GM13977 (cell line): Measurements from ENCODE around the gene XPR1.

Experiments
- DNase-seq: peaks from one replicate; pipeline ENCODE4 v3.0.0; 2012; ENCODE audit warnings: low spot score
- CTCF ChIP-seq: IDR thresholded peaks from 2 replicates; pipeline ENCODE4 v1.5.1; 2012; ENCODE audit warnings: mild to moderate bottlenecking, control low read depth; ENCODE audit not compliant: insufficient read depth; ENCODE audit errors: extremely low read depth, missing control alignments
- in situ Hi-C: fragments of 300-500 bp; cut with MboI; formaldehyde crosslinking; loops from one replicate; pipeline ENCODE4 v1.12.0; 2022; ENCODE audit warnings: low sequenced_read_pairs, low pct_unique_long_range_greater_than_20kb, mixed read lengths, inconsistent platforms; ENCODE audit not compliant: unreplicated experiment

Gene XPR1

GRCh38 chr1:180884588-180885300 is 252.9 kb downstream of the XPR1 start:
- in situ Hi-C loops: loop anchor here (5.0 kb wide), 1 partner anchor 283 kb away; no protein-coding TSS in a partner anchor
- DNase-seq: no peak
- TF ChIP-seq CTCF: no peak

DNA sequence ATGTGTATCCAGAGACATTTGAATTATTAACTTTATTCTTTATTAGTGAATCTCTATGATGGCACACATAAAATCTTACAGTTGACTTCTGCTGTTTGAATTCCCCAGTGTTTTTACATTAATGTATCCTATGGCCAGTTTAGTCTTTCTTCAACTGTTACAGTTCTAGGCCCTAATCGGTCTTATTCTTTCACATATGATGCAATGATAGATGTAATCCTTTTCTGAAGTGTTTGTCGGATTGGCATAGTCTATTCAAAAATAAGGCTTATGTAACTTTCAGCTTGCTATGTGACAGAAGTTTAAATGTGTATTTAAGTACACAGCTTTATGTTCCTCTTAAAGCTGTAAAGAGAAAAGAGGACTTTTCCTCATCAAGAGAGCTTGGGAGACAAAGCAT is 254.5 kb downstream of the XPR1 start:
- TF ChIP-seq CTCF: no peak
- no peak for DNase-seq
- in situ Hi-C loops: no loop called here

DNA sequence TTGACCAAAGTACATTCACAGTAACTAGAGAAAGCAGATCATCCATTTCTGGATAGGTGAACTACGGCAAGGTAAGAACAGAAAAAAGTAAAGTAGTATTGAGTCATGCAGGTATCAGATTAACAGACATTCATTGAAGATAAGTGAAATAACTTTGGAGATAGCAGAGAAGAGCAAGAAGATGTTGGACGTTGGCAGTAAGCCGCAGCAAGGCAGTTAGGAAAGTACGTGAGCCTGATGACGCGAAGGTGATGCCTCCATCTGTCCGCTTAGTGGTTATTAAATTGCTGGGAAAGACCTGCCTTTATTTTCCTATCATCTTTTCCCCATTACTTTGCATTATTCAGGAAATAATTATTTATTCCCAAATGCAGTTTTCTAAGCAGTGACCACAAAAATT is 256.0 kb downstream of the XPR1 start:
- no peak for DNase-seq
- no peak for TF ChIP-seq CTCF
- in situ Hi-C loops: no loop called here

- TF ChIP-seq CTCF: no peak
- DNase-seq: no peak
- in situ Hi-C loops: no loop called here
Measured at GRCh38 chr1:180888870-180889269, 257.0 kb downstream of the XPR1 start.

DNA sequence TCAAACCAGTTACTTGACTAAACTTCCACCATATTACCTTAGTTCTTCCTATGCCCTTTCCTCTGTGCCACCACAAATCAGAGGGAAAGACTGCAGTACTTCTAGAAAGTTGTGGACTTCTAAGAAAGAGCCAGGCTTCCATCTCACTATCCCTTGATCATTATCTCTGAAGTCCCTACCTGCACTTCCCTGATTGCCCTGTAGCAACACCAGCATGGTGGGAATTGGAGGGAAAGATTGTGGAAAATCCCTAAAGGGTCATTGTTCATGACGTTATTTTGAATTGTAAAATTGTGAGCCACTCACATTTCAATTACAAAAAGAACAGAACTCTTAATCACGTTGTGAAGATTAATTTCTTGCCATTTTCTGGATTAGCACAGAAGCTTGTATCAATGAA is 257.5 kb downstream of the XPR1 start:
- in situ Hi-C loops: no loop called here
- TF ChIP-seq CTCF: no peak

GRCh38 chr1:180892272-180892671 is 260.4 kb downstream of the XPR1 start:
- TF ChIP-seq CTCF: no peak
- in situ Hi-C loops: no loop called here

More for the DNA sequence above, 257.5 kb downstream of the XPR1 start:
- DNase-seq: no peak

DNA sequence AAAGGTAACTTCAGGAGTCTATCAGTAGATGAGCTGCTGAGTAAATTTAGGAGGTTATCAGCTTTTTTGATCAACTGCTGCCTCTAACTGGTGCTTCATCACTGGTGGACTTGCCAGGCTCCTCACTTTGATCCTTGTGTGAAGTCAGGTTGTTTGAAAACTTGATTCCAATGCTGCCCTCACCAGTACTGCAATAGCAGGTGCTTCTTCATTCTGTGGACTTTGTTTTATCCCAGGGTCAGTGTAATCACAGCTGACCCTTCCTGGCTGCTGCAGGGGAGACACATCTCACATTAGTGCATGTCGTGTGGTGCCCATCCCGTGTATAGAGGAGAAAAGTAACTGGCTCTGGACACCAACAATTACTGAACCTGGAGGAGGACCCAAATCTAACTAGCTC is 260.9 kb downstream of the XPR1 start:
- in situ Hi-C loops: no loop called here
- no peak for DNase-seq
- no peak for TF ChIP-seq CTCF

More at GRCh38 chr1:180892272-180892671, 260.4 kb downstream of the XPR1 start:
- no peak for DNase-seq
